Measurements from ENCODE around the gene HPDL. TPM values are rescaled to one million over a fixed set of nuclear protein-coding genes. Genes with fewer than 3 reads are reported as not detected.

The HPDL gene
- polyA plus RNA-seq, 2 of the 4 experiments (the other 2 are of a cell fraction) = 0.80 to 2.8 TPM

GRCh38 chr1:45375104-45376090 is 48.7 kb downstream of the HPDL start:
- ATAC-seq (no peak), FAIRE-seq (no peak), DNase-seq (ENCODE audit: low read depth in 1 of 2, low spot score in 1 of 2) (no peak)
- ChIA-PET POLR2A (no interaction called here), CTCF (interaction anchor here (0.6 to 1.4 kb wide), 4 partner anchors 13 to 356 kb away, joined by 3 to 5 read pairs (median 4); no protein-coding TSS in a partner anchor)
- TF ChIP-seq, protein P1, sequence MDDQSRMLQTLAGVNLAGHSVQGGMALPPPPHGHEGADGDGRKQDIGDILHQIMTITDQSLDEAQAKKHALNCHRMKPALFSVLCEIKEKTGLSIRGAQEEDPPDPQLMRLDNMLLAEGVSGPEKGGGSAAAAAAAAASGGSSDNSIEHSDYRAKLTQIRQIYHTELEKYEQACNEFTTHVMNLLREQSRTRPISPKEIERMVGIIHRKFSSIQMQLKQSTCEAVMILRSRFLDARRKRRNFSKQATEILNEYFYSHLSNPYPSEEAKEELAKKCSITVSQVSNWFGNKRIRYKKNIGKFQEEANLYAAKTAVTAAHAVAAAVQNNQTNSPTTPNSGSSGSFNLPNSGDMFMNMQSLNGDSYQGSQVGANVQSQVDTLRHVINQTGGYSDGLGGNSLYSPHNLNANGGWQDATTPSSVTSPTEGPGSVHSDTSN (IDR thresholded peaks at IDR 0.05) = no peak
- TF ChIP-seq HES2 (IDR thresholded peaks at IDR 0.05) (no peak), HOXB13 (CRISPR knock-in tag; IDR thresholded peaks at IDR 0.05; ENCODE audit: low read depth) (no peak), JUNB (IDR thresholded peaks at IDR 0.05) (no peak), NFE2L2 (conservative IDR thresholded peaks at IDR 0.05; ENCODE audit: low read length) (no peak), REST (IDR thresholded peaks at IDR 0.05) (no peak), RNF2 (IDR thresholded peaks at IDR 0.05; ENCODE audit: borderline replicate concordance, low read depth) (no peak), MAFK (IDR thresholded peaks at IDR 0.05; ENCODE audit: partially characterized antibody) (no peak), MAZ (IDR thresholded peaks at IDR 0.05; ENCODE audit: borderline replicate concordance, low read depth, low read length) (no peak)
- TF ChIP-seq, protein P2, sequence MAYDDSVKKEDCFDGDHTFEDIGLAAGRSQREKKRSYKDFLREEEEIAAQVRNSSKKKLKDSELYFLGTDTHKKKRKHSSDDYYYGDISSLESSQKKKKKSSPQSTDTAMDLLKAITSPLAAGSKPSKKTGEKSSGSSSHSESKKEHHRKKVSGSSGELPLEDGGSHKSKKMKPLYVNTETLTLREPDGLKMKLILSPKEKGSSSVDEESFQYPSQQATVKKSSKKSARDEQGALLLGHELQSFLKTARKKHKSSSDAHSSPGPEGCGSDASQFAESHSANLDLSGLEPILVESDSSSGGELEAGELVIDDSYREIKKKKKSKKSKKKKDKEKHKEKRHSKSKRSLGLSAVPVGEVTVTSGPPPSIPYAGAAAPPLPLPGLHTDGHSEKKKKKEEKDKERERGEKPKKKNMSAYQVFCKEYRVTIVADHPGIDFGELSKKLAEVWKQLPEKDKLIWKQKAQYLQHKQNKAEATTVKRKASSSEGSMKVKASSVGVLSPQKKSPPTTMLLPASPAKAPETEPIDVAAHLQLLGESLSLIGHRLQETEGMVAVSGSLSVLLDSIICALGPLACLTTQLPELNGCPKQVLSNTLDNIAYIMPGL (CRISPR knock-in tag; IDR thresholded peaks at IDR 0.05; ENCODE audit: borderline replicate concordance) = no peak
- WGBS (ENCODE audit: missing lambda C conversion rate) = 39% methylated on average over 3 of the region's 3 CpGs
- Histone ChIP-seq H3K27ac (no peak overlapping the region), H3K4me1 (no peaks in the 10 kb centered on the region), H3K4me3 (no peak overlapping the region), H3K4me2 (no peak overlapping the region), H3K9me3 (no peaks in the 10 kb centered on the region)

- Histone ChIP-seq H3K27ac (no peak overlapping the region), H3K4me3 (no peak overlapping the region), H3K9me3 (no peaks in the 10 kb centered on the region), H3K4me1 (no peaks in the 10 kb centered on the region), H3K4me2 (no peak overlapping the region)
- CTCF ChIA-PET = interaction anchor here (0.7 kb wide), 2 partner anchors 18 to 39 kb away, joined by 3 read pairs; no protein-coding TSS in a partner anchor
- TF ChIP-seq ESRRA (IDR thresholded peaks at IDR 0.05; ENCODE audit: borderline replicate concordance, low read length) (no peak), FOSL2 (IDR thresholded peaks at IDR 0.05) (no peak), FOSL2 (CRISPR knock-in tag; IDR thresholded peaks at IDR 0.05) (no peak), EP300 (IDR thresholded peaks at IDR 0.05) (no peak), FOXS1 (CRISPR knock-in tag; IDR thresholded peaks at IDR 0.05) (no peak)
- no peak for FAIRE-seq
- no peak for ATAC-seq
- POLR2A ChIA-PET = no interaction called here
- no peak for DNase-seq (ENCODE audit: low read depth in 1 of 2, low spot score in 1 of 2)
Measured at GRCh38 chr1:45378184-45378583, 51.5 kb downstream of the HPDL start.

Other genes starting within 250 kb of the HPDL start
- gene ZSWIM5, start 120.3 kb upstream of the HPDL start, polyA plus RNA-seq (2011; rRNA removed) = 1.3 and 2.0 TPM in 2 replicates
- gene ZSWIM5, start 120.3 kb upstream of the HPDL start, polyA plus RNA-seq (2017; fragmentation: RNase III; extraction: RNeasy Plus Mini Kit Qiagen cat#74134 plus additional on column Dnase treatment) = 0.39 to 0.52 TPM (median 0.49 TPM) in 3 replicates
- gene TOE1, start 13.3 kb downstream of the HPDL start, polyA plus RNA-seq (2011; rRNA removed) = 13.3 and 14.9 TPM in 2 replicates
- 13.7 to 16.3 TPM (median 15.8 TPM) in 3 replicates for gene TOE1, start 13.3 kb downstream of the HPDL start, polyA plus RNA-seq (2017; fragmentation: RNase III; extraction: RNeasy Plus Mini Kit Qiagen cat#74134 plus additional on column Dnase treatment)
- gene MUTYH, start 13.5 kb downstream of the HPDL start, polyA plus RNA-seq (2011; rRNA removed) = 9.0 and 9.4 TPM in 2 replicates
- 12.4 to 15.2 TPM (median 12.6 TPM) in 3 replicates for gene MUTYH, start 13.5 kb downstream of the HPDL start, polyA plus RNA-seq (2017; fragmentation: RNase III; extraction: RNeasy Plus Mini Kit Qiagen cat#74134 plus additional on column Dnase treatment)
- 0.48 and 0.58 TPM in 2 replicates for gene TESK2, start 164.3 kb downstream of the HPDL start, polyA plus RNA-seq (2011; rRNA removed)
- 0.22 to 0.28 TPM (median 0.26 TPM) in 3 replicates for gene TESK2, start 164.3 kb downstream of the HPDL start, polyA plus RNA-seq (2017; fragmentation: RNase III; extraction: RNeasy Plus Mini Kit Qiagen cat#74134 plus additional on column Dnase treatment)
- 4.0 and 5.3 TPM in 2 replicates for gene CCDC163, start 173.2 kb downstream of the HPDL start, polyA plus RNA-seq (2011; rRNA removed)
- gene CCDC163, start 173.2 kb downstream of the HPDL start, polyA plus RNA-seq (2017; fragmentation: RNase III; extraction: RNeasy Plus Mini Kit Qiagen cat#74134 plus additional on column Dnase treatment) = 1.8 to 2.6 TPM (median 2.4 TPM) in 3 replicates
- gene MMACHC, start 173.4 kb downstream of the HPDL start, polyA plus RNA-seq (2011; rRNA removed) = 2.3 and 2.7 TPM in 2 replicates
- gene MMACHC, start 173.4 kb downstream of the HPDL start, polyA plus RNA-seq (2017; fragmentation: RNase III; extraction: RNeasy Plus Mini Kit Qiagen cat#74134 plus additional on column Dnase treatment) = 3.0 to 4.0 TPM (median 3.6 TPM) in 3 replicates
- gene PRDX1, start 195.0 kb downstream of the HPDL start, polyA plus RNA-seq (2011; rRNA removed) = 2,329 and 2,391 TPM in 2 replicates
- 2,513 to 2,709 TPM (median 2,555 TPM) in 3 replicates for gene PRDX1, start 195.0 kb downstream of the HPDL start, polyA plus RNA-seq (2017; fragmentation: RNase III; extraction: RNeasy Plus Mini Kit Qiagen cat#74134 plus additional on column Dnase treatment)
- gene AKR1A1, start 223.9 kb downstream of the HPDL start, polyA plus RNA-seq (2011; rRNA removed) = 110 and 139 TPM in 2 replicates
- gene AKR1A1, start 223.9 kb downstream of the HPDL start, polyA plus RNA-seq (2017; fragmentation: RNase III; extraction: RNeasy Plus Mini Kit Qiagen cat#74134 plus additional on column Dnase treatment) = 77.3 to 92.8 TPM (median 89.0 TPM) in 3 replicates